Measurements from ENCODE around the gene GPX2. TPM values are rescaled to one million over a fixed set of nuclear protein-coding genes. Genes with fewer than 3 reads are reported as not detected.

Gene GPX2
- total RNA-seq, 2 donors from 2014 or later, result 2.6 to 3.7 TPM

- Histone ChIP-seq H3K4me3 (ENCODE audit: low read length) (no peak overlapping the region), H3K4me1 (ENCODE audit: control insufficient read depth, insufficient read depth, low read length) (no peaks in the 10 kb centered on the region), H3K9ac (ENCODE audit: extremely low read depth, low read length, poor library complexity, severe bottlenecking) (no peak overlapping the region), H3K36me3 (ENCODE audit: control insufficient read depth, insufficient read depth, low read length) (no peaks in the 10 kb centered on the region), H3K9me3 (ENCODE audit: control insufficient read depth, low read length) (no peaks in the 10 kb centered on the region), H3K27me3 (ENCODE audit: control insufficient read depth, insufficient read depth, low read length, poor library complexity, severe bottlenecking) (no peaks in the 10 kb centered on the region), H3K27ac (ENCODE audit: low read depth, low read length) (no peak overlapping the region)
- Mint-ChIP-seq H3K27me3 (ENCODE audit: insufficient read depth) (peaks cover 15% of the 10 kb centered on the region), H3K4me3 (no peak overlapping the region), H3K27ac (no peak overlapping the region), H3K9me3 (no peaks in the 10 kb centered on the region), H3K4me1 (no peaks in the 10 kb centered on the region), H3K36me3 (ENCODE audit: low read depth) (no peaks in the 10 kb centered on the region)
- DNase-seq, result no peak
- 100% methylated on average over 1 of the region's 1 CpG; no CpG with 5 or more reads in 1 of the 2 experiments for WGBS, 2 experiments (ENCODE audit: insufficient coverage in 1 of 2, insufficient read length in 1 of 2)
- TF ChIP-seq CTCF (conservative IDR thresholded peaks at IDR 0.05), result no peak
Measured at GRCh38 chr14:64899958-64900357, 42.6 kb downstream of the GPX2 start.

GRCh38 chr14:64891839-64892375, 50.6 kb downstream of the GPX2 start:
- DNase-seq, result peak; percentile 55
- TF ChIP-seq CTCF (conservative IDR thresholded peaks at IDR 0.05), result peak; percentile 87
- H3K9me3 Mint-ChIP-seq, result no peaks in the 10 kb centered on the region
- H3K4me3 Mint-ChIP-seq, result no peak overlapping the region
- Histone ChIP-seq H3K4me3 (ENCODE audit: low read length) (no peak overlapping the region), H3K4me1 (ENCODE audit: control insufficient read depth, insufficient read depth, low read length) (no peaks in the 10 kb centered on the region), H3K9me3 (ENCODE audit: control insufficient read depth, low read length) (no peaks in the 10 kb centered on the region), H3K27me3 (ENCODE audit: control insufficient read depth, insufficient read depth, low read length, poor library complexity, severe bottlenecking) (peaks cover 10% of the 10 kb centered on the region), H3K9ac (ENCODE audit: extremely low read depth, low read length, poor library complexity, severe bottlenecking) (no peak overlapping the region), H3K27ac (ENCODE audit: low read depth, low read length) (no peak overlapping the region), H3K36me3 (ENCODE audit: control insufficient read depth, insufficient read depth, low read length) (no peaks in the 10 kb centered on the region)
- 0 to 66% methylated on average over 1 to 2 of the region's 2 CpGs for WGBS, 2 experiments (ENCODE audit: insufficient coverage in 1 of 2, insufficient read length in 1 of 2)
- H3K36me3 Mint-ChIP-seq (ENCODE audit: low read depth), result no peaks in the 10 kb centered on the region
- no peak overlapping the region for H3K27ac Mint-ChIP-seq
- H3K27me3 Mint-ChIP-seq (ENCODE audit: insufficient read depth), result peaks cover 8% of the 10 kb centered on the region
- H3K4me1 Mint-ChIP-seq, result no peaks in the 10 kb centered on the region

GRCh38 chr14:64891173-64891838, 51.2 kb downstream of the GPX2 start:
- 81 to 91% methylated on average over 3 to 4 of the region's 4 CpGs for WGBS, 2 experiments (ENCODE audit: insufficient coverage in 1 of 2, insufficient read length in 1 of 2)
- H3K36me3 Mint-ChIP-seq (ENCODE audit: low read depth), result no peaks in the 10 kb centered on the region
- no peak for DNase-seq
- TF ChIP-seq CTCF (conservative IDR thresholded peaks at IDR 0.05), result no peak
- H3K4me3 ChIP-seq (ENCODE audit: low read length), result no peak overlapping the region
- no peaks in the 10 kb centered on the region for H3K9me3 Mint-ChIP-seq
- no peak overlapping the region for H3K27ac ChIP-seq (ENCODE audit: low read depth, low read length)
- no peak overlapping the region for H3K27ac Mint-ChIP-seq
- no peaks in the 10 kb centered on the region for H3K36me3 ChIP-seq (ENCODE audit: control insufficient read depth, insufficient read depth, low read length)
- no peak overlapping the region for H3K4me3 Mint-ChIP-seq
- peaks cover 5% of the 10 kb centered on the region for H3K27me3 Mint-ChIP-seq (ENCODE audit: insufficient read depth)
- H3K9ac ChIP-seq (ENCODE audit: extremely low read depth, low read length, poor library complexity, severe bottlenecking), result no peak overlapping the region
- no peaks in the 10 kb centered on the region for H3K4me1 Mint-ChIP-seq
- H3K4me1 ChIP-seq (ENCODE audit: control insufficient read depth, insufficient read depth, low read length), result no peaks in the 10 kb centered on the region
- no peaks in the 10 kb centered on the region for H3K9me3 ChIP-seq (ENCODE audit: control insufficient read depth, low read length)
- peaks cover 10% of the 10 kb centered on the region for H3K27me3 ChIP-seq (ENCODE audit: control insufficient read depth, insufficient read depth, low read length, poor library complexity, severe bottlenecking)

All from endodermal cell (in vitro differentiated cells).